NCI-H1694 (cell line): ENCODE measurements around the gene CNIH2.

Source experiments
- DNase-seq: peaks from one replicate; lab custom pipeline; 2025; lab: John Stamatoyannopoulos, UW

Gene CNIH2

DNA sequence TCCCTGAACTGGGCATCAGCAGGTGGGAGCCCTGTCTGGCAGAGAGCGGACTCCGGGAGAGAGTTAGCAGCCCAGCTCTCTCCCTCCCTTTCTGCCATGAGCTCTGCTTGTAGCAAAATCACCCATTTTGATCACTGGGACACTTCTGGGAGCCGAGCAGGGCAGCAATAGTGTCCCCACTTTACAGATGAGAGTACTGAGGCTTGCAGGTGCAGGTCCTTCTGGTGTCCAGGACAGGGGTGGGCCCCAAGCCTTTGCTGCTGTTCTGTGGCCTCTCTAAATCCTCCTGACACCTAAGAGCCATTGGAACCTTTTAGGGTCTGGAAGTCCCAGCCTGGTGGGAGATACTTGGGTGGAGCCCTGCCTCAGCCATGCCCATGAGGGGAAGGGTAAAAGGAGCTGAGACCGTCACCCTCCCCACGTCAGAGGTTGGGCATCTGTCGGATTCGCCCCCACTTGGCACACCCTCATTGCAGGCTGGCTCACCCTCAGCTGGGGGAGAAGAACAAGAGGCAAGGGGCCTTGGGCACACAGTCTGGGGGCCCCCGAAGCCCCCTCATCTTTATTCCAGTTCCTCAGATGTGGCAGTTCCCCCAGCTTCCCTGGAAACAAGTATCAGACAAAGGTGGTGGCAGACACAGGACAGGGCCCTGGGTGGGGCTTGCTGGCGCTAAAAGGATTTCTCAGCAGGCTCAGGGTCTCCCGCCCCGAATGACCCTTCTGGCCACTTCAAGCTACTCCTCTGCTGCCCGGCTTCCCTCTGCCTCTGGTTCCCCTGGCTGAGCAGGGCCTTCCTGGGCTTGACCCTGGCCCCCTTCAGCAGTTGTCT, 53.8 kb downstream of the CNIH2 start:
- no peak for DNase-seq

DNA sequence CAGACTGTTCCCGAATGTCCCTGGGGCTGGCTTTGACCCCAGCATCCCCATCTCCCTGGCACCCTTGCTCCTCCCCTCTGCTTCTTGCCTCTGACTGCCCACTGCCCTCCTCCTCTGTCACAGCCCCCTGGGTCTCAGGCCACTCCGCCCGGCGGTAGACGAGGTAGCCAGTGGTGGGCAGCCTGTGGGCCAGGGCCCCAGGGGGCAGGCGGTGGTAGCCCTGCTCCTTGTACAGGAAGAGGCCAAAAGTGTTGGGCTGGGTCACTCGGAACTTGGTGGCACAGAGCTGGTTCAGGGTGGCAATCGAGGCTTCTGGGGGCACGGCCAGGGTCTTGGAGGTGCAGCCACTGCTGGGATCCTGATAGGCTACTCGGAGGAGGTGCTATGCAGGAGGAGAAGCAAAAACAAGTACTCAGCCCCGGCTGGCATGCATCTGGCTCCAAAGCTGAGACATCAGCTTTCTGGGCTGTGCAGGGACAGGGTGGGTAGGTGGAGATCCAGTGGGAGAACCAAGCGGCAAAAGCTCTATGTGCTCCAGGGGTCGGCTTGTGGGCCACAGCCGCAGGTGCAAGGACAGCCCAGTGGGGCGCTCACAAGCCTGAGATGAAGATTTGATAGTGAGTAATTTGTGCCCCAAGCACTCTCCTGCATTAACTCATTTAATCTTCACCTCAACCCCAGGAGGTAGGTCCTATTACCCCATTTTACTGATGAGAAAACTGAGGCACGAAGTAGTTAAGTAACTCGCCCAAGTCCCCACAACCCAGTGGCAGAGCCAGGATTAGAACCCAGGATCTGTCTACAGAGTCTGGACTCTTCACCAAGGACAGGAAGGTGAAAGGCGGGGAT, 54.6 kb downstream of the CNIH2 start:
- DNase-seq: no peak

DNA sequence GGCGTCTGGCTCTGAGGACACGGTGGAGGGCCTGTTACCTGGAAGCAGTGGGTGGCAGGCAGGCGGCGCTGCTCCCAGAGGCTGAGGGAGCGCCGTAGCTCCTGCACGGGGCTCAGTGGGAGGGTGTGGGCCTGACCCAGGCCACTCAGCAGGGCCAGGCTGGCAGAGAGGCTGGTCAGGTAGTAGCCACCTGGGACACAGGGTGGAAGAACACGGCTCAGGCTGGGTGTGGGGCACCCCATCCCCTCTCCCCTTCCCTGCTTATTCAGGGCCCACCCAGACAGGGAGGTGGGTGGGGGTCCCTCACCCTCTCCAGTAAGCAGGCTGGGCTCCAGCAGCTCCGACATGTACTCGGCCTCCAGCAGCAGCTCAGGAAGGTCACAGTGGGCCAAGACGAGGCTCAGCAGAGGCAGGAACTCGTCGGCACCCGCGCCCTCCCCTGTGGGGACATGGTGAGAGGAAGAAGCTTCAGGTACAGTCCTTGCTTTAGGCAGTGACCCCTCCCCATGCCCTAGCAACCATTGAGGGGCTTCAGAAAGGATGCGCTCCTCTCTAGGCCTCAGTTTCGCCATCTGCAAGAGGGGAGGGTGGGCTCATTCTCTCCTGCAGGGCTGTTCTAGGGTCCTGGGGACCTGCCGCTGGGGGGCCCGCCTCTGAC, 55.4 kb downstream of the CNIH2 start:
- DNase-seq: no peak
